NCI-H2227 (cell line): Measurements from ENCODE around the gene CAPN15.
"Not testable (repeated sequence)": the region's sequence is repeated elsewhere in the genome, so short reads cannot be mapped to it uniquely, and the experiment has no call there.

Experiments used
- DNase-seq: peaks from one replicate; lab custom pipeline; 2025; ENCODE audit not compliant: unreplicated experiment; lab: John Stamatoyannopoulos, UW

Gene CAPN15

DNA sequence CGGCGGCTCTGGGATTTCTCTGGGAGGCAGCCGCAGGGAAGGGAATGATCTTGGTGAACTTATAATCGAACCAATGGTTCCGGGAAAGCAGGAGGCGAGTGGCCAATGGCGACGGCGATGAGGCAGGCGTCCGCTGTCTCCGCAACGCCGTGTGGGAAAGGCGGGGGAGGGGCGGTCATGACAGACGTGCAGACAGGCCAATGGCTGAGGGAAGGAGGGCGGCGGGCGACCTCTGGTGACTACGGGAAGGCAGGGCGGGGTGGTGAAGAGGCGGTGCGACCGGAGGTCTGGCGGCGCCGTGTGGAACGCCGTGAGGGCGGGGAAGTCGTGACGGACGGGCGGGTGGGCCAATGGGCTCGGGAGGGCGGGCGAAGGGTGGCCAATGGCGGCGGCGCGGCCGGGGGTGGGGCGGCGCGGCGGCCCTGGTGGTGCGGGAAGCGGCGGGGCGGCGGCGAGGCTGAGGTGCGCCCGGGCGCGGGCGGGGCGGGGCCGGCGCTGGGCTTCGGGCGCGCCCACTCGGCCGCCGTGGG is 62.2 kb downstream of the CAPN15 start, which contains the start of gene RAB40C:
RAB40C (plus strand) TSS at position 409 of the 530 bp plus-strand sequence. CDS start 226 bp downstream, outside the sequence.
- peak; percentile 98 for DNase-seq

DNA sequence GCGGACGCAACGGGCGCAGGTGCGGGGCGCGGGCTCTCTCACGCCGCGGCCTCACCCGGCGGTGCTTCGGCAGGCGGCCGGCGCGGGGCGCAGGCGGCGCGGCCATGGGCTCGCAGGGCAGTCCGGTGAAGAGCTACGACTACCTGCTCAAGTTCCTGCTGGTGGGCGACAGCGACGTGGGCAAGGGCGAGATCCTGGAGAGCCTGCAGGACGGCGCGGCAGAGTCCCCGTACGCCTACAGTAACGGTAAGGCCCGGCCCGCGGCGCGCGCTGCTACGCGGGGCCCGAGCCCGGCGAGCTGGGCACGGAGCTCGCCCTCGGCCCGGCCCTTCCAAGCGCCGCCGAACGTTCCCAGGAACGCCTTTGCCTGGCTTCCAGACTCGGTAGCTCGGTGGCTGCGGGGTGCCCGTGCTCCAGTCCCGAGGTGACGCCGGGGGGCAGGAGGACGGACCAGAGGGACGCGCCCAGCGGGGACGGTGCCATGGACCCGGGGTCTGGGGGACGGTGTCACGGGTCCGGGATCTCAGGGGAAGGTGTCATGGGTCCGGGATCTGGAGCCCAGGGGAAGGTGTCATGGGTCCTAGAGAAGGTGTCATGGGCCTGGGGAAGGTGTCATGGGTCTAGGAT is 62.8 kb downstream of the CAPN15 start:
- DNase-seq: peak; percentile 72

DNA sequence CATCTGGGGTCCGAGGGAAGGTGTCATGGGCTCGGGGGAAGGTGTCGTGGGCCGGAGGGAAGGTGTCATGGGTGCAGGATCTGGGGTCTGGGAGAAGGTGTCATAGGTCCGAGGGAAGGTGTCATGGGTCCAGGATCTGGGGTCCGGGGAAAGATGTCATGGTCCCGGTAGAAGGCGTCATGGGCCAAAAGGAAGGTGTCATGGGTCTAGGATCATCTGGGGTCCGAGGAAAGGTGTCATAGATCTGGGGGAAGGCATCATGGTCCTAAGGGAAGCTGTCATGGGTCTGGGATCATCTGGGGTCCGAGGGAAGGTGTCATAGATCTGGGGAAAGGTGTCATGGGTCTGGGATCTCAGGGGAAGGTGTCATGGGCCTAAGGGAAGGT is 63.3 kb downstream of the CAPN15 start:
- no peak for DNase-seq

DNA sequence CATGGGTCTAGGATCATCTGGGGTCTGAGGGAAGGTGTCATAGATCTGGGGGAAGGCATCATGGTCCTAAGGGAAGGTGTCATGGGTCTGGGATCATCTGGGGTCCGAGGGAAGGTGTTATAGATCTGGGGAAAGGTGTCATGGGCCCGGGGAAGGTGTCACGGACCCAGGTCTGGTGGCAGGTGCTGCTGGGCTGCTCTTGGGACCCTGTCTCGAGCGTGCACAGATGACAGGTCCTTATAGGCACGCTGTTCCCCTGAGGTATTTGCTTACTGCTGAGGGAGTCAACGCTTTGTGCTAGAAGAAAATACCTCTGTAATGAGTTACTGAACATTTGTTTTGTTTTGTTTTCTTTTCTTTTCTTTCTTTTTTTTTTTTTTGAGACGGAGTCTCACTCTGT is 63.7 kb downstream of the CAPN15 start:
- DNase-seq: no peak

DNA sequence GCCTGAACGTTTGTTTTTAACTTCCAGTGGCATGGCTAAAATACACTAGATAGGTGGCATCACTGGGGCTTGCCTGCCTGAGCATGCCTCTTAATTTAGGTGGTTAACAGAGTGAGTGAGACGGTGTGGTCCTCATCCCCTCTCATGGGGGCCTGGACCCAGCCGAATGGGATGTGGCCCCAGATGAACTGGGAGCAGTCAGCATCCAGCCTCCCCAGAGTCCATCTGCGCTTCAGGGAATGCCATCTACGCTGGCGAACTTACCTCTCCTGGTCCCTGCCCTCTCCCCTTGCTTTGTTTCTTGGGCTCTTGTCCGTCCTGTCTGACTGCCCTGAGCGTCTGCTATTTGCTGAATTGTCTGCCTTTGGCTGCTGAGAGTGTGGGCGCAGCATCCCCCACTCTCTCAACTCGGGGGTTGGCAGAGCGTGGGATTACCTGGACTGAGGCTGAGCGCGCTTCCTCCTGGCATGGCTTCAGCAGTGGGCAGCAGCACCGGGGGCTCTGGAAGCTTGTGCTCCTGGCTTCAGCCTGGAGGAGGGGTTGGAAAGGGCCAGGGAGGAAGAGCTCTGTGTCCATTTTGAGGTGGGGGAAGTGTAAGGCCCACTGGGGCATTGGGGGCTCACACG is 64.5 kb downstream of the CAPN15 start:
- DNase-seq: no peak

DNA sequence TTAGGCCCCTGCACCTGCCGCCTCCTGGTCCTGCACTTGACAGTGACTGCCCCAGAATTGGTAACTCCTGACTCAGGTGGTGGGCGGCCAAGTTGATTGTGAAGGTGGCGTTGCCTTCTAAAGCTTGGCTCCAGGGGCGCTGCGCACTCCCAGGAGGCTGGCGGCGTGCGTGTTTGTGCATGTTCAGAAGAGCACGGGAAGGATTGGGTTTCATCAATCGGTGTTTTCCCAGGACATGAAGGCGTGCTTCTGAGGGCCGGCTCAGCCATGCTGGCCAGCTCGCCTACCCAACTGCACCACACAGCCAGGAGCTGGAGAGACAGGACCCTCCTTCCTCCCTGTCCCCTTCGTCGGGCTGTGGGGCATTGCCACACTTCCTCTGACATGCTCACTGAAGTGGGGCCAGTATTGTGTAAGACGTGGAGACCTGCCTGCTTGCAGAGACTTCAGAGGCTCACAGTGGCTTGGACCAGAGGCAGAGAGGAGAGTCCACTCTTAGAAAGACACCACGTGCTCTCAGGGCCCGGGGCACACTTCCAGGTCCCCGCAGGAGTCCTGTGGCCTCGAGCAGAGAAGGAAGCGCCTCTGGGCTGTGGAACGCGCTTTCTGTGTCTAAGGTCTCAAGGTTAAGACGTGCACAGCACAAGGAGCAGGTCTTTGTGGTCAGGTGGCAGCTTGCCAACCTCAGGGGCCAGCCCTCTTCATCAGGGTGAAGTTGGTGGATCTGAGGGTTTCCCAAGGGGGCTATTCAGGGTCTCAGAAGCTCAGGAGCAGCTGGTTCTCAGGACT is 65.2 kb downstream of the CAPN15 start:
- no peak for DNase-seq

DNA sequence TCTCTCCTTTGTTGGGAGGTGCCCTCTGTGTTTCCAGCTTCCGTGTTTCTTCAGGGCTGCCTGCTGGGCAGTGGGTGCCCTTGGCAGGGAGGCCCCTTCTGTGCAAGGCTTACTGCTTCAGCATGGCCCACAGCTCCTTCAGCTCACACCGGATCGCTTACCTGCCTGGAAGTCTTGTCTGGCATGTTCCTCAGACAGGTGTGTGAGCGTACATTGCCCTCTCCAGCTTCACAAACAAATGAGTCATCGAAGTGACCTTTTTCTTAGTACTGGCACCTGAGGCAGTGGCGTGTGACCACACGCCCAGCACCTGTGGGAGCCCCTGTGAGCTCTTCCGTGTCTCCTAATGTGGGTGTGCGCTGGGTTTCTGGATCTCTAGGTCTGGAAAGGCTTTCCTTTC is 65.9 kb downstream of the CAPN15 start:
- DNase-seq: no peak

DNA sequence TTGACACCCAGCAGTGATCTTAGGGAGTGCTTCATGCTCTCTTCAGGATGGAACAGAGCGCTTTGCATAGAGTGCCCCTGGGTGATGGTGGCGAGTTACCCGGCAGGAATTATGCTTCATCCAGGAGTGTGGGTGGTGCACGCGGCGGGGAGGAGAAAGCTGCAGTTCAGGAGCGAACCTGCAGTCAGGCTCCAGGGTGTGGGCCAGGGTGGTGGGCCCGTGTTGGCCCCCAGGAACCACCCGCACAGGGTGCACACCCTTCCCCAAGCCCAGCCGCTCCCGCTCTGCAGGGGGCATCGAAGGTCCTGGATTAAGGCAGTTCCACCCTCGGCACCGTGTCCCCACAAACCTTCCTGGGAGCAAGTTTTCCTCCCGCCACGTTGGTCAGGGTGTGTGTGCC is 66.3 kb downstream of the CAPN15 start:
- DNase-seq: no peak

DNA sequence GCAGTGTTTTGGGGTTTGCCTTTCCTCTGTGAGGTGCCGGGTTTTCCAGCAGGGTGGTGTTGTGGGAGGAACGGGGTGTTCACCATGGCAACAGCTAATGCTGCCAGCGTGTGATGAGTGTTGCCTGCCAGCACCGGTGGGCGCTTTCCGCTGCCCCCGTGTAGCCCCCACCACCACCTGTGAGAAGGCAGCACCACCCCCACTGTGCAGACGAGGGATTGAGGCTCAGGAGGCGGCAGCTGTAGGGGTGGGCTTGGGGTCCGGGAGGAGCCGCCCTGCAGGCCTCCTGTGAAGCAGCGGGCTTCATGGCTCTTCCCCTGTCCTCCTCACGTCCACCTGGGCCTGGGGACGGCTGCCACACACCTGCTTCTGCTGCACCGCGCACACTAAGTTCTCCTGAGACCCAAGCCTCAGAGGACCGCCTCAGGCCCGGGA is 67.6 kb downstream of the CAPN15 start:
- DNase-seq: peak; percentile 29

DNA sequence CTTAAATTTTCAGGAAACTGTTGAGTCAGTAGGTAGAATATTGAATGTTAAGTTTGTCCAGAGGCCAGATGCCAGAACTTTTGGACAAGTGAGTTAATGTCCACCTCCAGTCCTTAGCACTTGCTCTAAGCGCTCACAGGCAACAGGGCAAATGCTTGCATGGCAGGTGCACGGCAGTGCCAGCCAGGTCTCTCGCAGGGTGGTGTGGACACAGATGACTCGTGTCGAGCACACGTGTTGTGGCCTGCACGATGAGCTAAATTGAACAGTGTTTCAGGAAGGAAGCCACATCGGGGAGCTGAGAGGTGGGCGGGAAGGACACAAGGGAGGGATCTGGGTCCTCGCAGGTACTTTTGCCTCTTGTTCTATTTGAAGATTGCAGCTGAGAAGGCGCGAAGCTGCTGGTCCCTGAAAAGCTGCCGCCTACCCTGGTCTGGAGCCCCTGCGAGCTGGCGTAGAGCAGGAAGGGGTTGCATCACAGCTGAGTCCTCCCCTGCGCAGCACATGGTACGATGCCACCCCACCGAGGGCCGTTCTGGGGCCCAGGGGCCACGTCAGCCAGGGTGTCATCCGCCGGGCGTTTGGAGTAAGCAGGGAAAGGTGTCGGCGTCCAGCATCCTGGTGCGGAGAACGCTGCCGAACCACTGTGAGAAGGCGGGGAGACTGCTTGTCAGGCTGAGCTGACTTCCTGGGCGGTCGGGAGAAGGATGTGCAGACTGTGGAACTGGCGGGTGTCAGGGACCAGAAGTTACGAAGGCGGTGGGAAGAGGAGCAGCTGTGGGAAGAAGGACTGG is 68.6 kb downstream of the CAPN15 start:
- DNase-seq: no peak

DNA sequence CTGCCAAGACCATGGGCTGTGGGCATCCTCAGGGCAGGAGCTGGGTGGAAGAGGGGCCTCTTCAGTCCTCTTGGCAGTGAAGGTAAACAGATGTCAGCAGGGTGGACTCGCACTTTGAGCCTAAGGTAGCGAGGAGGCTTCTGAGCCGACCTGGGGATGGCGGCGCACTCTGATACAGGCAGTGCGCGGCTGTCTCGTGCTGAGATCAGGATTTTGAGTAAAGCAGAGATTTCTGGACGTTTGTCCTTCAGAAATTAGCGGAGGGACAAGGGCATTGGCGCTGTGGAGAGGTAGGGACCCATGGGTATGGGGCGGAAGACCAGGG is 69.2 kb downstream of the CAPN15 start:
- DNase-seq: no peak

DNA sequence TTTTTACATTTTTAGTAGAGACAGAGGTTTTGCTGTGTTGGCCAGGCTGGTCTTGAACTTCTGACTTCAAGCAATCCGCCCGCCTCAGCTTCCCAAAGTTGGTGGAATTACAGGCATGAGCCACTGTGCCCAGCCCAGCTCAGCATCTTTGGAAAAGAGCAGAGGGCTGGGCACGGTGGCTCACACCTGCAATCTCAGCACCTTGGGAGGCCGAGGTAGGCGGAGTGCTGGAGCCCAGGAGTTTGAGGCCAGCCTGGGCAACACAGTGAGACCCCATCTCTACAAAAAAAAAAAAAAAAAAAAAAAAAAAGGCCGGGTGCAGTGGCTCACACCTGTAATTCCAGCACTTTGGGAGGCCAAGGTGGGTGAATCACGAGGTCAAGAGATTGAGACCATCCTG is 70.1 kb downstream of the CAPN15 start:
- not testable (repeated sequence) for DNase-seq

DNA sequence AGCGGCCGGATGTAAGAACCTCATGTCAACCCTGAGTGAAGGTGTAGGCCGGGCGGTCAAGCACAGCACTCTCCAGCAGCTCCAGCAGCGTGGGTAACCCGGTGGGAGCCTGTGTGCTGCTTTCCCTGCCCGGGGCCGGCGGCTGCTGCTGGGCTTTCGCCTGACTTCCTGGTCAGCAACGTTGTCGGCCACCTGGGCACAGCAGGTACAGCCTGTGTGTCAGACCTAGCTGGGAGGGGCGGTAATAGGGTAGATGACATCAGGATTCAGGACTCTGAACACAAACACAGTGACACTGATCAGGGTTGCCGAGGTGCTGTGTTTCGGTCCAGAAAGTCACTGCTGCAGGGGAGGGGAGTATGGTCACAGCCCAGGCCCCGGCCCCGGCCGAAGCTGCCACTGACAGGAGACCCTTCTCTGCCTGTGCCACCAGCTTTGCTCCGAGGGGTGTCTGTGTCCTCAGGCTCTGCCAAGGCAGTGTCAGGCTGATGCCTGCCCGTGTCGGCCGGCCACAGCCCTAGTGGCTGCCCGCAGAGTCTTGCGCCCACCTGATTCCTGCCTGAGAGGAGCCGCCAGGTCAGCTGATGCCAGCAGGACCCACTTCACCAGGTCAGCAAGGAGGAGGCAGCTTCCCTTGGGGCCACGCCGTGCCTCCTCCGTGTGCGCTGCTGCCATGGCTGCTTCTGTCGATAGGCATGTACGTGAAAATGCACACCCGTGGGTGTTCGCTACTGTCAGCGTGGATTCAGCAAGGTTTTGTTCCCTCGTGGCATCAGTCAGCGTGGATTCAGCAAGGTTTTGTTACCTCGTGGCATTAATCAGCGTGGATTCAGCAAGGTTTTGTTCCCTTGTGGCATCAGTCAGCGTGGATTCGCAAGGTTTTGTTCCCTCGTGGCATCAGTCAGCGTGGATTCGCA is 71.6 kb downstream of the CAPN15 start:
- no peak for DNase-seq

DNA sequence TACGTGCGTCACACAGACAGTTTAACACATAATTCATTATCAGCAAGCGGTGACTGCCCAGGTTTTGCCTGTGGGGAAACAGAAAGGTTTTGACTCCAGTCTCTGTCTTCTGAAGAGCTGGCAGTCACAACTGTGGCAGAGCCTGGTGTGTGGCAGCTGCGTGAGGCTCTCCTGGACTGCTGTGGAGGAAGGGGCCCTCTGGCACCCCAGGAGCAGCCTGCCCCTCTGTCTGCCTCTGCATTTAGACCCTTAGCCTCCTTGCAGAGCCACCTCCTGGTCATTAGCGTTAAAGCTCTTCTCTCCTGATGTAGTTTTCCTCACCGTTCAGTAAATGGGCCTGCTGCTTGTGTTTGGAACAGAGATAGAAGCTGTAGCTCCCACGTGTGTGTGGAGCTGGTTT is 73.3 kb downstream of the CAPN15 start:
- DNase-seq: no peak

DNA sequence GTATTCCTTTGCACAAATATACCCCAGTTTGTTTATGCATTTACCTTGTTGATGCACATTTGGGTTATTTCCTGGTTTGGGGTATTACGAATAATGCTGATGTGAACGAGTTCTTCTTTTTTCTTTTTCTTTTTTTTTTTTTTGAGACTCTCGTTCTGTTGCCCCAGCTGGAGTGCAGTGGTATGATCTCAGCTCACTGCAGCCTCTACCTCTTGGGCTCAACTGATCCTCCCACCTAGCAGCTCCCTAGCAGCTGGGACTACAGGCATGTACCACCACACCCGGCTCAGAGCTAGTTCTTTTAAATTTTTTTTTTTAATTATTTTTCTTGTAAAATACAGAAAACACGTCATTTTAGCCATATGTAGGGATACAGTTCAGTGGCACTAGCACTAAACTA is 76.4 kb downstream of the CAPN15 start:
- no peak for DNase-seq
